Hepatocyte (in vitro differentiated cells): Measurements from ENCODE around the gene RPS6KC1. TPM values are rescaled to one million over a fixed set of nuclear protein-coding genes. Genes with fewer than 3 reads are reported as not detected.

ENCODE experiments used
- DNase-seq: peaks from one replicate; pipeline ENCODE4 v3.0.0-alpha.2; 2016; ENCODE audit warnings: low spot score
- H2AFZ ChIP-seq: fragments of 200-600 bp; sonication (generic); 2 replicates; pipeline ENCODE4 v1.6.0; 2016; ENCODE audit warnings: antibody characterized with exemption, mild to moderate bottlenecking
- H3K27ac ChIP-seq: fragments of 200-600 bp; sonication (generic); 2 replicates; pipeline ENCODE4 v1.5.1; 2016; ENCODE audit warnings: mild to moderate bottlenecking
- H3K27me3 ChIP-seq: fragments of 200-600 bp; sonication (generic); 2 replicates; pipeline ENCODE4 v1.6.1; 2016
- H3K36me3 ChIP-seq: fragments of 200-600 bp; sonication (generic); replicated peaks from 2 replicates; pipeline ENCODE4 v1.5.1; 2016; ENCODE audit warnings: low read depth; ENCODE audit not compliant: insufficient read depth
- H3K4me1 ChIP-seq: fragments of 200-600 bp; sonication (generic); 2 replicates; pipeline ENCODE4 v1.5.1; 2016; ENCODE audit warnings: mild to moderate bottlenecking, moderate library complexity; ENCODE audit not compliant: insufficient read depth
- H3K4me2 ChIP-seq: fragments of 200-600 bp; sonication (generic); 2 replicates; pipeline ENCODE4 v1.6.0; 2016
- H3K4me3 ChIP-seq: fragments of 200-600 bp; sonication (generic); 2 replicates; pipeline ENCODE4 v1.5.1; 2016; ENCODE audit warnings: mild to moderate bottlenecking
- H3K79me2 ChIP-seq: fragments of 200-600 bp; sonication (generic); 2 replicates; pipeline ENCODE4 v1.6.0; 2017; ENCODE audit warnings: mild to moderate bottlenecking
- H3K9me2 ChIP-seq: fragments of 200-600 bp; sonication (generic); replicated peaks from 2 replicates; pipeline ENCODE4 v1.6.0; 2017; ENCODE audit warnings: mild to moderate bottlenecking; ENCODE audit not compliant: insufficient read depth
- H3K9me3 ChIP-seq: fragments of 200-600 bp; sonication (generic); 2 replicates; pipeline ENCODE4 v1.5.1; 2016; ENCODE audit warnings: low read depth, mild to moderate bottlenecking
- H4K20me1 ChIP-seq: fragments of 200-600 bp; sonication (generic); 2 replicates; pipeline ENCODE4 v1.6.0; 2016; ENCODE audit warnings: mild to moderate bottlenecking; ENCODE audit not compliant: insufficient read depth, poor library complexity, severe bottlenecking
- EZH2 ChIP-seq: fragments of 200-600 bp; sonication (generic); IDR thresholded peaks from 2 replicates; pipeline ENCODE4 v1.6.1; 2016; ENCODE audit warnings: antibody characterized with exemption, mild to moderate bottlenecking, borderline replicate concordance
- EZH2phosphoT487 ChIP-seq: fragments of 200-600 bp; sonication (generic); IDR thresholded peaks from one replicate; pipeline ENCODE4 v1.6.1; 2018; ENCODE audit warnings: antibody characterized with exemption, mild to moderate bottlenecking, low read depth, moderate library complexity; ENCODE audit not compliant: unreplicated experiment, severe bottlenecking
- WGBS: methylation state at CpG from one replicate; pipeline ENCODE4 v1.1.6; 2016; ENCODE audit warnings: low lambda C conversion rate; ENCODE audit errors: missing lambda C conversion rate; 5-methylcytosine and 5-hydroxymethylcytosine counted together
- polyA plus RNA-seq: library from polyadenylated mRNA; unstranded; fragments of >200 nt; fragmentation: Nextera tagmentation; extraction: Ambion mirVana; gene quantifications from 2 replicates; pipeline ENCODE4 v1.2.1, GENCODE V29; 2016
- total RNA-seq: library from RNA; depleted of rRNA; stranded (reverse); fragments of >200 nt; gene quantifications from 2 replicates; pipeline ENCODE4 v1.2.3, GENCODE V29; 2014
- TF ChIP-seq, protein P1 (sequence below): fragments of 200-600 bp; sonication (generic); IDR thresholded peaks from 2 replicates; pipeline ENCODE4 v1.5.1; 2016; ENCODE audit warnings: antibody characterized with exemption, mild to moderate bottlenecking; ENCODE audit not compliant: poor library complexity

Gene RPS6KC1
- total and polyA plus RNA-seq, 2 experiments from 2014 or later = 10.0 to 26.9 TPM

DNA sequence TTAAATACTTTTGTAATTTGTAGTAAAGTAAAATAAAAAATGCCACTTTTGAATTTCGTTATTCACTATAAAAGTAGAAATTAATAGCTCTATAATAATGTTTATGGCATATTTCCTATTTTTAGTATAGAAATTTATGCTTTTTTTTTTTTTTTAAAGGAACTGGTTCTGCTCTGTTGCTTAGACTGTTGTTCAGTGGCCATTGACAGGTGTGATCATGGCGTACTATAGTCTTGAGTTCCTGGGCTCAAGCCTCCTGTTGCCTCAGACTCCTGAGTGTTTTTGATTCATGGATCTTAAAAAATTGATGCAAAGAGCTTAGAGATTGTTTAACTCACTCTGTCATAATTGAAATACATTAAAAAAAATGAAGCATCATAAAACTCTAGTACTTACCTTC, 53.6 kb downstream of the RPS6KC1 start:
- no peaks in the 10 kb centered on the region for H3K79me2 ChIP-seq
- H3K4me1 ChIP-seq = no peaks in the 10 kb centered on the region
- no peak overlapping the region for H3K4me2 ChIP-seq
- H4K20me1 ChIP-seq = no peaks in the 10 kb centered on the region
- H3K4me3 ChIP-seq = no peak overlapping the region
- H3K27ac ChIP-seq = no peak overlapping the region
- 95% methylated on average over 2 of the region's 2 CpGs for WGBS
- no peaks in the 10 kb centered on the region for H3K9me2 ChIP-seq
- no peaks in the 10 kb centered on the region for H3K9me3 ChIP-seq
- H3K36me3 ChIP-seq = no peaks in the 10 kb centered on the region
- H2AFZ ChIP-seq = no peak overlapping the region
- TF ChIP-seq, protein P1, sequence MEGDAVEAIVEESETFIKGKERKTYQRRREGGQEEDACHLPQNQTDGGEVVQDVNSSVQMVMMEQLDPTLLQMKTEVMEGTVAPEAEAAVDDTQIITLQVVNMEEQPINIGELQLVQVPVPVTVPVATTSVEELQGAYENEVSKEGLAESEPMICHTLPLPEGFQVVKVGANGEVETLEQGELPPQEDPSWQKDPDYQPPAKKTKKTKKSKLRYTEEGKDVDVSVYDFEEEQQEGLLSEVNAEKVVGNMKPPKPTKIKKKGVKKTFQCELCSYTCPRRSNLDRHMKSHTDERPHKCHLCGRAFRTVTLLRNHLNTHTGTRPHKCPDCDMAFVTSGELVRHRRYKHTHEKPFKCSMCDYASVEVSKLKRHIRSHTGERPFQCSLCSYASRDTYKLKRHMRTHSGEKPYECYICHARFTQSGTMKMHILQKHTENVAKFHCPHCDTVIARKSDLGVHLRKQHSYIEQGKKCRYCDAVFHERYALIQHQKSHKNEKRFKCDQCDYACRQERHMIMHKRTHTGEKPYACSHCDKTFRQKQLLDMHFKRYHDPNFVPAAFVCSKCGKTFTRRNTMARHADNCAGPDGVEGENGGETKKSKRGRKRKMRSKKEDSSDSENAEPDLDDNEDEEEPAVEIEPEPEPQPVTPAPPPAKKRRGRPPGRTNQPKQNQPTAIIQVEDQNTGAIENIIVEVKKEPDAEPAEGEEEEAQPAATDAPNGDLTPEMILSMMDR = no peak
- TF ChIP-seq EZH2phosphoT487 (no peak), EZH2 (no peak)
- H3K27me3 ChIP-seq = no peaks in the 10 kb centered on the region
- DNase-seq = no peak

DNA sequence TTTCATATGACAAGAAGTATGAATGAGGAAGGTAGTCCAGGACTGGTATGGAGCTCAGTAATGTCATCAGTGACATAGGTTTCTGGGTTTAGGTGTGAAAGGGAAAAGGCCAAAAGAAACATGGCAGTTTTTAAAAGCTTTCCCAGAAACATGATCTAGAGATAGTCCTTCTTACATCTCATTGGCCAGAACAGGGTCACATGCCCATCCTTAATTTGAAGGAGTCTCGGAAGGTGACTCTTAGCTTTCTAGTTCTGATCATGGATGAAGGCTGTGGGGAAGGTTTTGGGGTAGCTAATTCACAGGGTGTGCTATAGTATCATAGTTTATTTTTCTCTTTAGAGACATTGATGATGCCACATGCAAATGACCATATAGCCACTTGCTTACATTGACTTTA, 55.3 kb downstream of the RPS6KC1 start:
- DNase-seq = no peak
- Histone ChIP-seq H3K4me2 (no peak overlapping the region), H3K79me2 (peaks cover 3% of the 10 kb centered on the region), H3K4me3 (no peak overlapping the region), H3K9me3 (no peaks in the 10 kb centered on the region), H3K27ac (no peak overlapping the region), H4K20me1 (no peaks in the 10 kb centered on the region), H3K4me1 (no peaks in the 10 kb centered on the region), H3K9me2 (no peaks in the 10 kb centered on the region), H3K36me3 (no peaks in the 10 kb centered on the region), H2AFZ (no peak overlapping the region), H3K27me3 (no peaks in the 10 kb centered on the region)
- no peak for TF ChIP-seq EZH2phosphoT487
- TF ChIP-seq EZH2 = no peak
- TF ChIP-seq, protein P1 = no peak
- WGBS = 100% methylated on average over 1 of the region's 1 CpG

DNA sequence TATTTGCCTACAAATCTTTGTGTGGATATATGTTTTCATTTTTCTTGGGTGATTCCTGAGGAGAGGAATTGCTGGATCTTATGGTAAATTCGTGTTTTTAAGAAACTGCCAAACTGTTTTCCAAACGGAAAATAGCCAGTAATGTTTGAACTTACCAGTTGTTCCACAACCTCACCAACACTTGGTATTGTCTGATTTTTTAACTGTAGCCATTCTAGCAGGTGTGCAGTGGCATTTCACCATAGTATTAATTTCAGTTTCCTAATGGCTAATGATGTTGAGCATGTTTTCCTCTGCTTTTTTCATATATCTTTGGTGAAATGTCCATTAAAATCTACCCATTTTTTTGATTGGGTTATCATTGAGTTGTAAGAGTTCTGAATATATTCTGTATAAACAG, 56.6 kb downstream of the RPS6KC1 start:
- no peak for DNase-seq
- H3K4me2 ChIP-seq = no peak overlapping the region

More for the DNA sequence above, 56.6 kb downstream of the RPS6KC1 start:
- H3K79me2 ChIP-seq = peaks cover 6% of the 10 kb centered on the region
- H2AFZ ChIP-seq = no peak overlapping the region
- 97% methylated on average over 2 of the region's 2 CpGs for WGBS
- no peaks in the 10 kb centered on the region for H4K20me1 ChIP-seq
- no peak for TF ChIP-seq EZH2phosphoT487
- no peak for TF ChIP-seq EZH2
- TF ChIP-seq, protein P1 = no peak
- no peaks in the 10 kb centered on the region for H3K9me2 ChIP-seq
- no peaks in the 10 kb centered on the region for H3K27me3 ChIP-seq
- no peak overlapping the region for H3K4me3 ChIP-seq
- no peak overlapping the region for H3K27ac ChIP-seq
- no peaks in the 10 kb centered on the region for H3K4me1 ChIP-seq
- H3K36me3 ChIP-seq = no peaks in the 10 kb centered on the region
- no peaks in the 10 kb centered on the region for H3K9me3 ChIP-seq
